NB4 (cell line): ENCODE measurements around the gene IER3.

ENCODE experiments used
- DNase-seq: peaks from one replicate; pipeline ENCODE4 v3.0.0; 2010; ENCODE audit warnings: low read depth
- H3K4me3 ChIP-seq: one replicate; pipeline ENCODE4 v1.5.1; 2011; ENCODE audit warnings: mild to moderate bottlenecking, low read depth, low read length, moderate library complexity
- CTCF ChIP-seq: IDR thresholded peaks from one replicate; pipeline ENCODE4 v1.5.1; 2012; ENCODE audit warnings: low read depth, low read length
- MAX ChIP-seq: IDR thresholded peaks from 2 replicates; pipeline ENCODE4 v1.6.1; 2011; ENCODE audit warnings: low read depth, low read length
- MYC ChIP-seq: IDR thresholded peaks from 2 replicates; pipeline ENCODE4 v1.6.1; 2011; ENCODE audit warnings: low read depth, low read length
- POLR2A ChIP-seq: IDR thresholded peaks from 2 replicates; pipeline ENCODE4 v1.6.1; 2011; ENCODE audit warnings: mild to moderate bottlenecking; ENCODE audit not compliant: insufficient read length; ENCODE audit errors: extremely low read depth

The IER3 gene

GRCh38 chr6:30732237-30732943, 12.0 kb downstream of the IER3 start:
- H3K4me3 ChIP-seq, result no peak overlapping the region
- TF ChIP-seq MYC (no peak), MAX (no peak), POLR2A (no peak), CTCF (no peak)
- no peak for DNase-seq

- DNase-seq, result peak; percentile 78
- no peak overlapping the region for H3K4me3 ChIP-seq
- TF ChIP-seq MAX (no peak), CTCF (peak; percentile 61)
These were observed 13.5 kb downstream of the IER3 start for GRCh38 chr6:30730601-30731435.

GRCh38 chr6:30727920-30728553, 16.3 kb downstream of the IER3 start:
- TF ChIP-seq MAX (no peak), CTCF (no peak), MYC (no peak), POLR2A (no peak)

GRCh38 chr6:30726506-30727413, 17.6 kb downstream of the IER3 start:
- no peak for TF ChIP-seq MAX
- TF ChIP-seq CTCF, result no peak
- no peak for TF ChIP-seq MYC
- TF ChIP-seq POLR2A, result no peak
- DNase-seq, result no peak

More at GRCh38 chr6:30727920-30728553, 16.3 kb downstream of the IER3 start:
- no peak overlapping the region for H3K4me3 ChIP-seq
- DNase-seq, result peak; percentile 38

More at GRCh38 chr6:30726506-30727413, 17.6 kb downstream of the IER3 start:
- no peak overlapping the region for H3K4me3 ChIP-seq
